HCT116 (cell line): ENCODE measurements around the gene RLF. TPM values are rescaled to one million over a fixed set of nuclear protein-coding genes. Genes with fewer than 3 reads are reported as not detected.
A peak's percentile ranks its signal among the peaks of the same experiment; 100 is the strongest.

Experiments used
- ATAC-seq: fragments of 200-7000 bp; cut with Tn5 transposase; 2 replicates; pipeline ENCODE4 v1.9.1; 2020; ENCODE audit warnings: mild to moderate bottlenecking, moderate library complexity
- BruUV-seq: library from RNA; stranded (reverse); fragments of 400-500 nt; replicated peaks from 2 replicates; lab custom pipeline; 2021; lab: Mats Ljungman, UMichigan
- CTCF ChIA-PET: fragments of 300-600 bp; sonication (Branson Sonifier 250); formaldehyde crosslinking; loops from one replicate; lab custom pipeline; 2021; ENCODE audit warnings: antibody characterized with exemption; lab: Charles Lee
- POLR2A ChIA-PET: fragments of 300-600, 350-600 bp; sonication (Branson Sonifier 250); formaldehyde crosslinking; loops from one replicate; lab custom pipeline; 2021; ENCODE audit warnings: antibody characterized with exemption; lab: Charles Lee
- RAD21 ChIA-PET, 2 experiments: fragments of 300-600 bp; sonication (Branson Sonifier 250); formaldehyde crosslinking; loops; one replicate each; lab custom pipeline; 2023; ENCODE audit warnings: low total read pairs in 2 of 2; ENCODE audit not compliant: uncharacterized antibody in 2 of 2, unreplicated experiment in 2 of 2, low non-redundant PET in 1 of 2; lab: Charles Lee
- DNase-seq: peaks from one replicate; pipeline ENCODE4 v3.0.0-alpha.2; 2010; ENCODE audit warnings: low read depth, low spot score
- H2AFZ ChIP-seq: fragments of 200-600 bp; shearing (Covaris generic), sonication (generic); 2 replicates; pipeline ENCODE4 v1.6.1; 2017; ENCODE audit warnings: low read depth, mixed run types, mixed read lengths, antibody characterized with exemption, low read length; ENCODE audit not compliant: poor library complexity, severe bottlenecking
- H3K27ac ChIP-seq: 2 replicates; pipeline ENCODE4 v1.5.1; 2012; ENCODE audit warnings: low read depth, low read length
- H3K27me3 ChIP-seq: fragments of 200-600 bp; sonication (generic); 2 replicates; pipeline ENCODE4 v1.6.1; 2016; ENCODE audit warnings: mixed run types, low read length, mixed read lengths; ENCODE audit not compliant: insufficient read depth
- H3K36me3 ChIP-seq, 2 experiments: fragments of 200-500 bp in 1 of 2; fragments of 200-600 bp in 1 of 2; sonication (Bioruptor generic) in 1 of 2; sonication (generic) in 1 of 2; 2 replicates each; pipeline versions ENCODE4 v1.5.1 to v1.6.1; 2014 to 2016; ENCODE audit warnings: low read length in 2 of 2, inconsistent platforms in 1 of 2, mixed read lengths in 1 of 2, mixed run types in 1 of 2; ENCODE audit not compliant: insufficient read depth in 2 of 2, control insufficient read depth in 1 of 2
- H3K4me1 ChIP-seq, 2 experiments: fragments of 200-600 bp in 1 of 2; sonication (generic) in 1 of 2; 2 replicates each; pipeline versions ENCODE4 v1.5.1 to v1.6.1; 2012 to 2017; ENCODE audit warnings: low read length in 2 of 2, inconsistent platforms in 1 of 2, mild to moderate bottlenecking in 1 of 2, mixed read lengths in 1 of 2, mixed run types in 1 of 2, moderate library complexity in 1 of 2; ENCODE audit not compliant: insufficient read depth in 2 of 2, control insufficient read depth in 1 of 2
- H3K4me2 ChIP-seq: fragments of 200-600 bp; sonication (generic); 2 replicates; pipeline ENCODE4 v1.6.1; 2017; ENCODE audit warnings: mixed run types, low read length, mixed read lengths
- H3K4me3 ChIP-seq, 2 experiments: fragments of 200-600 bp in 1 of 2; sonication (generic) in 1 of 2; replicated peaks in 1 of 2; 2 replicates each; pipeline ENCODE4 v1.5.1; 2011 to 2016; ENCODE audit warnings: low read length in 2 of 2, control low read depth in 1 of 2, low read depth in 1 of 2, mild to moderate bottlenecking in 1 of 2, mixed read lengths in 1 of 2, mixed run types in 1 of 2
- H3K79me2 ChIP-seq: fragments of 200-600 bp; sonication (generic); 2 replicates; pipeline ENCODE4 v1.6.1; 2017; ENCODE audit warnings: mild to moderate bottlenecking, mixed run types, low read length, moderate library complexity, mixed read lengths; ENCODE audit not compliant: insufficient read depth
- H3K9ac ChIP-seq: fragments of 200-600 bp; sonication (generic); 2 replicates; pipeline ENCODE4 v1.6.1; 2016; ENCODE audit warnings: low read length, mixed read lengths
- H3K9me2 ChIP-seq: fragments of 200-600 bp; sonication (generic), shearing (Covaris generic); 2 replicates; pipeline ENCODE4 v1.6.1; 2017; ENCODE audit warnings: mixed run types, mild to moderate bottlenecking, moderate library complexity; ENCODE audit not compliant: insufficient read depth
- H3K9me3 ChIP-seq, 2 experiments: fragments of 200-500 bp in 1 of 2; fragments of 200-600 bp in 1 of 2; sonication (Bioruptor generic) in 1 of 2; sonication (generic) in 1 of 2; 2 replicates each; pipeline ENCODE4 v1.6.1; 2014 to 2017; ENCODE audit warnings: low read length in 2 of 2, mixed read lengths in 2 of 2, inconsistent platforms in 1 of 2, low read depth in 1 of 2, mild to moderate bottlenecking in 1 of 2, mixed run types in 1 of 2, moderate library complexity in 1 of 2; ENCODE audit not compliant: control insufficient read depth in 1 of 2, insufficient read depth in 1 of 2
- H4K20me1 ChIP-seq: fragments of 200-600 bp; sonication (generic), shearing (Covaris generic); 2 replicates; pipeline ENCODE4 v1.6.1; 2017; ENCODE audit warnings: mixed run types, mild to moderate bottlenecking, moderate library complexity; ENCODE audit not compliant: insufficient read depth
- CTCF ChIP-seq, 3 experiments: fragments of 200-600 bp in 1 of 3; sonication (generic) in 1 of 3; IDR thresholded peaks in 2 of 3; conservative IDR thresholded peaks in 1 of 3; 2 replicates each; pipeline ENCODE4 v1.5.1; 2012 to 2017; ENCODE audit warnings: low read depth in 2 of 3, low read length in 2 of 3, antibody characterized with exemption in 1 of 3, borderline replicate concordance in 1 of 3, control low read depth in 1 of 3, mild to moderate bottlenecking in 1 of 3, mixed read lengths in 1 of 3, mixed run types in 1 of 3, moderate library complexity in 1 of 3; ENCODE audit not compliant: insufficient read depth in 1 of 3
- EZH2 ChIP-seq: fragments of 200-600 bp; sonication (generic); IDR thresholded peaks from 2 replicates; pipeline ENCODE4 v1.6.1; 2017; ENCODE audit warnings: antibody characterized with exemption, mixed run types
- POLR2A ChIP-seq: IDR thresholded peaks from 2 replicates; pipeline ENCODE4 v1.7.0; 2011; ENCODE audit warnings: borderline replicate concordance; ENCODE audit not compliant: insufficient read depth, insufficient read length; ENCODE audit errors: extremely low read depth
- SP1 ChIP-seq: IDR thresholded peaks from 2 replicates; pipeline ENCODE4 v1.6.1; 2012; ENCODE audit warnings: low read depth
- SRF ChIP-seq: IDR thresholded peaks from 2 replicates; pipeline ENCODE4 v1.6.1; 2012; ENCODE audit warnings: low read depth
- ZBTB33 ChIP-seq: IDR thresholded peaks from 2 replicates; pipeline ENCODE4 v1.6.1; 2011; ENCODE audit warnings: mild to moderate bottlenecking, low read length, moderate library complexity; ENCODE audit not compliant: insufficient replicate concordance; ENCODE audit errors: extremely low read depth
- ZNF274 ChIP-seq: fragments of 200-500 bp; sonication (Bioruptor generic); IDR thresholded peaks from 2 replicates; pipeline ENCODE4 v1.6.1; 2014; ENCODE audit warnings: mild to moderate bottlenecking, low read depth, low read length, inconsistent platforms
- intact Hi-C: fragments of 100-400 bp; cut with micrococcal nuclease; formaldehyde crosslinking; loops from 2 replicates; pipeline ENCODE4 v1.10.0; 2022
- total RNA-seq: library from RNA; stranded (reverse); gene quantifications from one replicate; pipeline ENCODE4 v1.2.1, GENCODE V29; 2021; ENCODE audit not compliant: unreplicated experiment
- TF ChIP-seq, protein P1 (sequence below): IDR thresholded peaks from 2 replicates; pipeline ENCODE4 v1.6.1; 2012
- TF ChIP-seq, protein P2 (sequence below): IDR thresholded peaks from 2 replicates; pipeline ENCODE4 v1.6.1; 2012; ENCODE audit warnings: low read depth

The RLF gene
- total RNA-seq, 1 experiment from 2014 or later = 20.5 TPM

DNA sequence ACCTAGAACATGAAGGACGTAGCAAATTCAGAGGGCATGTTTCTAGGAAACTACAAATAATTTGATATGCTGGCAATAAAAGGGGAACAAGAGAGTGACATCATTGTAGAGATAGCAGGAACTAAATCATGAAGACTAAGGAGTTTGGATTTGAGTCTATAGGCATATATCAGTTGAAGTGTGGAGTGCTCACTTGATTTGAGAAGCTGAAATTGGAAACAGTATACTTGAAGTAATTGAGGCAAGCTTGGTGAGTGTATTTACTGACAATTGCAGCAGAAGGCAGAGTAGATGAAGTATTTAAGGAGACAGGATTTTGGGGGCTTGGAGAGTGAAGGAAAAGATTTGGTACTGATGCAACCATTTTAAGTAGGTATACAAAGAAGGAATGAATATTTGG lies 80.2 kb downstream of the RLF start:
- no peaks in the 10 kb centered on the region for H3K9me3 ChIP-seq
- no peaks in the 10 kb centered on the region for H3K79me2 ChIP-seq
- no peaks in the 10 kb centered on the region for H3K27me3 ChIP-seq
- H3K36me3 ChIP-seq = peaks cover 11 to 20% of the 10 kb centered on the region in 2 experiments
- no peaks in the 10 kb centered on the region for H4K20me1 ChIP-seq
- no peaks in the 10 kb centered on the region for H3K9me2 ChIP-seq
- intact Hi-C loops = no loop called here
- POLR2A ChIA-PET = interaction anchor here (0.8 kb wide), 1 partner anchor 16 kb away, joined by 3 read pairs; no protein-coding TSS in a partner anchor
- CTCF ChIA-PET = interaction anchor here (1.5 kb wide), 1 partner anchor 17 kb away, joined by 4 read pairs; no protein-coding TSS in a partner anchor
- no peak overlapping the region for H3K9ac ChIP-seq
- TF ChIP-seq SP1 (no peak), EZH2 (no peak), POLR2A (no peak), ZNF274 (no peak), CTCF (IDR thresholded peaks at IDR 0.05 in 2 of 3, conservative IDR thresholded peaks at IDR 0.05 in 1 of 3; ENCODE audit: borderline replicate concordance in 1 of 3, insufficient read depth in 1 of 3, low read depth in 2 of 3, low read length in 2 of 3) (no peak), ZBTB33 (no peak), SRF (no peak)
- TF ChIP-seq, protein P1, sequence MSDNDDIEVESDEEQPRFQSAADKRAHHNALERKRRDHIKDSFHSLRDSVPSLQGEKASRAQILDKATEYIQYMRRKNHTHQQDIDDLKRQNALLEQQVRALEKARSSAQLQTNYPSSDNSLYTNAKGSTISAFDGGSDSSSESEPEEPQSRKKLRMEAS = no peak
- TF ChIP-seq, protein P2, sequence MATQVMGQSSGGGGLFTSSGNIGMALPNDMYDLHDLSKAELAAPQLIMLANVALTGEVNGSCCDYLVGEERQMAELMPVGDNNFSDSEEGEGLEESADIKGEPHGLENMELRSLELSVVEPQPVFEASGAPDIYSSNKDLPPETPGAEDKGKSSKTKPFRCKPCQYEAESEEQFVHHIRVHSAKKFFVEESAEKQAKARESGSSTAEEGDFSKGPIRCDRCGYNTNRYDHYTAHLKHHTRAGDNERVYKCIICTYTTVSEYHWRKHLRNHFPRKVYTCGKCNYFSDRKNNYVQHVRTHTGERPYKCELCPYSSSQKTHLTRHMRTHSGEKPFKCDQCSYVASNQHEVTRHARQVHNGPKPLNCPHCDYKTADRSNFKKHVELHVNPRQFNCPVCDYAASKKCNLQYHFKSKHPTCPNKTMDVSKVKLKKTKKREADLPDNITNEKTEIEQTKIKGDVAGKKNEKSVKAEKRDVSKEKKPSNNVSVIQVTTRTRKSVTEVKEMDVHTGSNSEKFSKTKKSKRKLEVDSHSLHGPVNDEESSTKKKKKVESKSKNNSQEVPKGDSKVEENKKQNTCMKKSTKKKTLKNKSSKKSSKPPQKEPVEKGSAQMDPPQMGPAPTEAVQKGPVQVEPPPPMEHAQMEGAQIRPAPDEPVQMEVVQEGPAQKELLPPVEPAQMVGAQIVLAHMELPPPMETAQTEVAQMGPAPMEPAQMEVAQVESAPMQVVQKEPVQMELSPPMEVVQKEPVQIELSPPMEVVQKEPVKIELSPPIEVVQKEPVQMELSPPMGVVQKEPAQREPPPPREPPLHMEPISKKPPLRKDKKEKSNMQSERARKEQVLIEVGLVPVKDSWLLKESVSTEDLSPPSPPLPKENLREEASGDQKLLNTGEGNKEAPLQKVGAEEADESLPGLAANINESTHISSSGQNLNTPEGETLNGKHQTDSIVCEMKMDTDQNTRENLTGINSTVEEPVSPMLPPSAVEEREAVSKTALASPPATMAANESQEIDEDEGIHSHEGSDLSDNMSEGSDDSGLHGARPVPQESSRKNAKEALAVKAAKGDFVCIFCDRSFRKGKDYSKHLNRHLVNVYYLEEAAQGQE = no peak
- ATAC-seq (peak; percentile 4; the same call in 1 of the 2 replicates), DNase-seq (no peak)
- peaks cover 18 to 45% of the 10 kb centered on the region in 2 experiments for H3K4me1 ChIP-seq
- H3K4me3 ChIP-seq = no peak overlapping the region
- RAD21 ChIA-PET = no interaction called here
- H3K27ac ChIP-seq = peak overlapping the region; percentile 46; the same call in 1 of the 2 replicates
- no TSS peak for BruUV-seq
- H3K4me2 ChIP-seq = peak overlapping the region; percentile 48
- H2AFZ ChIP-seq = no peak overlapping the region
